Astrocyte (in vitro differentiated cells and primary cell): ENCODE data around the gene AVL9. TPM values are rescaled to one million over a fixed set of nuclear protein-coding genes. Genes with fewer than 3 reads are reported as not detected.

Source experiments
- DNase-seq: peaks from one replicate; pipeline ENCODE4 v3.0.0-alpha.2; 2010; ENCODE audit warnings: low read depth
- FAIRE-seq: peaks from 2 replicates; lab custom pipeline; 2011; peaks lifted over from hg19 to GRCh38; lab: Jason Lieb, UNC
- H2AFZ ChIP-seq: 2 replicates; pipeline ENCODE4 v1.6.0; 2012; ENCODE audit warnings: low read depth, low read length, inconsistent platforms
- H3K27ac ChIP-seq: 2 replicates; pipeline ENCODE4 v1.5.1; 2011; ENCODE audit warnings: low read depth, low read length, inconsistent platforms
- H3K27me3 ChIP-seq: 2 replicates; pipeline ENCODE4 v1.6.0; 2011; ENCODE audit warnings: low read length, inconsistent platforms; ENCODE audit not compliant: insufficient read depth
- H3K36me3 ChIP-seq: 2 replicates; pipeline ENCODE4 v1.5.1; 2011; ENCODE audit warnings: low read length, inconsistent platforms; ENCODE audit not compliant: insufficient read depth
- H3K4me1 ChIP-seq: 2 replicates; pipeline ENCODE4 v1.5.1; 2011; ENCODE audit warnings: low read length, inconsistent platforms; ENCODE audit not compliant: insufficient read depth
- H3K4me2 ChIP-seq: 2 replicates; pipeline ENCODE4 v1.6.0; 2012; ENCODE audit warnings: low read length, inconsistent platforms
- H3K4me3 ChIP-seq: 2 replicates; pipeline ENCODE4 v1.5.1; 2011; ENCODE audit warnings: low read depth, mild to moderate bottlenecking, low read length, inconsistent platforms; ENCODE audit not compliant: insufficient read depth
- H3K79me2 ChIP-seq: 2 replicates; pipeline ENCODE4 v1.6.0; 2012; ENCODE audit warnings: mild to moderate bottlenecking, low read length, inconsistent platforms; ENCODE audit not compliant: insufficient read depth
- H3K9ac ChIP-seq: 2 replicates; pipeline ENCODE4 v1.6.0; 2012; ENCODE audit warnings: mild to moderate bottlenecking, low read length, inconsistent platforms
- H3K9me3 ChIP-seq: 2 replicates; pipeline ENCODE4 v1.5.1; 2012; ENCODE audit warnings: low read depth, mild to moderate bottlenecking, low read length, inconsistent platforms; ENCODE audit not compliant: insufficient read depth
- H4K20me1 ChIP-seq: 2 replicates; pipeline ENCODE4 v1.6.0; 2012; ENCODE audit warnings: low read length, inconsistent platforms; ENCODE audit not compliant: insufficient read depth
- H3K27ac Mint-ChIP-seq: one replicate; pipeline ENCODE4 v1.8.0; 2021; ENCODE audit warnings: mild to moderate bottlenecking, mixed read lengths; ENCODE audit not compliant: unreplicated experiment
- H3K27me3 Mint-ChIP-seq: one replicate; pipeline ENCODE4 v1.8.0; 2021; ENCODE audit warnings: low read depth, mixed read lengths; ENCODE audit not compliant: unreplicated experiment
- H3K36me3 Mint-ChIP-seq: one replicate; pipeline ENCODE4 v1.8.0; 2021; ENCODE audit warnings: low read depth, mixed read lengths; ENCODE audit not compliant: unreplicated experiment
- H3K4me1 Mint-ChIP-seq: one replicate; pipeline ENCODE4 v1.8.0; 2021; ENCODE audit warnings: low read depth, mixed read lengths; ENCODE audit not compliant: unreplicated experiment
- H3K4me3 Mint-ChIP-seq: one replicate; pipeline ENCODE4 v1.8.0; 2021; ENCODE audit warnings: mild to moderate bottlenecking, moderate library complexity, mixed read lengths; ENCODE audit not compliant: unreplicated experiment
- H3K9me3 Mint-ChIP-seq: one replicate; pipeline ENCODE4 v1.8.0; 2021; ENCODE audit warnings: mild to moderate bottlenecking, mixed read lengths; ENCODE audit not compliant: unreplicated experiment
- EZH2 ChIP-seq: IDR thresholded peaks from 2 replicates; pipeline ENCODE4 v1.6.1; 2012; ENCODE audit warnings: mild to moderate bottlenecking, low read length, inconsistent platforms; ENCODE audit not compliant: insufficient read depth
- total RNA-seq: library from RNA; stranded (reverse); gene quantifications from 2 replicates; pipeline ENCODE4 v1.2.1, GENCODE V29; 2021
- TF ChIP-seq, protein P1 (sequence below): IDR thresholded peaks from 2 replicates; pipeline ENCODE4 v1.5.1; 2011; ENCODE audit warnings: low read depth, mild to moderate bottlenecking, inconsistent platforms, low read length, moderate library complexity; ENCODE audit not compliant: insufficient read depth

AVL9 gene
- total RNA-seq, 1 donor from 2014 or later = 28.2 TPM

DNA sequence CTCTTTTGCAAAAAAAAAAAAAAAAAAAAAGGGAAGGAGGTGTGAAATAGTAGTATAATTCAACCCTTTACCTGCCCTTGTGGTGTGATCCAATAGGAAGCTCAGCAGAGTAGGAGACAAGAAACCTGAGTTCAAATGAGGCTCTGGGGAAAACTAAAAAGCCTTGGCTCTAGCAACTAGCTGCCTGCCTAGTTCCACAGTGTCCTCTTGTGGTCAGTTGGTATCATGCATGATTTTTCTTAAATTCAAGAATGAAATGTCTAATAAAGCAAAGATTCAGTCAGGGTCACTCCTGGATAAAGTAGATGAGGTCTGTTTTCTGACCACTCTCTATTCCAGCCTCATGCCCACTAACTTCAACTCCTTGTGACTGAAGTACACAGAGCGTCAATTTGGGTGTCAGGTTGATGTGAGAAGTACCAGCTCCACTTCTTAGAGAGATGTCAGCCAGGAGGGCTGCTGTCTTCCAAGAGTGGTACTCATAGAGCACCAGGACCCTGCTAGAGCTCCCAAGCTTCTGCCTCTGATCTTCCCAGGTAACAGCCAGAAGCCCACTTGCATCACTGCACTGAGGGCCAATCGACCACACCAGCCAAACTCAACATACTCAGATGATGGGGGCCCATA is 15.6 kb upstream of the AVL9 start:
- Mint-ChIP-seq H3K27me3 (peaks cover 4% of the 10 kb centered on the region), H3K9me3 (no peaks in the 10 kb centered on the region), H3K4me3 (no peak overlapping the region), H3K4me1 (peaks cover 14% of the 10 kb centered on the region), H3K27ac (no peak overlapping the region), H3K36me3 (no peaks in the 10 kb centered on the region)
- Histone ChIP-seq H3K36me3 (no peaks in the 10 kb centered on the region), H4K20me1 (no peaks in the 10 kb centered on the region), H3K4me1 (no peaks in the 10 kb centered on the region), H2AFZ (no peak overlapping the region), H3K4me2 (no peak overlapping the region), H3K9me3 (no peaks in the 10 kb centered on the region), H3K79me2 (no peaks in the 10 kb centered on the region), H3K4me3 (no peak overlapping the region), H3K9ac (no peak overlapping the region), H3K27ac (no peak overlapping the region), H3K27me3 (peaks cover 2% of the 10 kb centered on the region)
- FAIRE-seq (no peak), DNase-seq (no peak)
- TF ChIP-seq, protein P1, sequence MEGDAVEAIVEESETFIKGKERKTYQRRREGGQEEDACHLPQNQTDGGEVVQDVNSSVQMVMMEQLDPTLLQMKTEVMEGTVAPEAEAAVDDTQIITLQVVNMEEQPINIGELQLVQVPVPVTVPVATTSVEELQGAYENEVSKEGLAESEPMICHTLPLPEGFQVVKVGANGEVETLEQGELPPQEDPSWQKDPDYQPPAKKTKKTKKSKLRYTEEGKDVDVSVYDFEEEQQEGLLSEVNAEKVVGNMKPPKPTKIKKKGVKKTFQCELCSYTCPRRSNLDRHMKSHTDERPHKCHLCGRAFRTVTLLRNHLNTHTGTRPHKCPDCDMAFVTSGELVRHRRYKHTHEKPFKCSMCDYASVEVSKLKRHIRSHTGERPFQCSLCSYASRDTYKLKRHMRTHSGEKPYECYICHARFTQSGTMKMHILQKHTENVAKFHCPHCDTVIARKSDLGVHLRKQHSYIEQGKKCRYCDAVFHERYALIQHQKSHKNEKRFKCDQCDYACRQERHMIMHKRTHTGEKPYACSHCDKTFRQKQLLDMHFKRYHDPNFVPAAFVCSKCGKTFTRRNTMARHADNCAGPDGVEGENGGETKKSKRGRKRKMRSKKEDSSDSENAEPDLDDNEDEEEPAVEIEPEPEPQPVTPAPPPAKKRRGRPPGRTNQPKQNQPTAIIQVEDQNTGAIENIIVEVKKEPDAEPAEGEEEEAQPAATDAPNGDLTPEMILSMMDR = peak; percentile 87
- TF ChIP-seq EZH2 = no peak

DNA sequence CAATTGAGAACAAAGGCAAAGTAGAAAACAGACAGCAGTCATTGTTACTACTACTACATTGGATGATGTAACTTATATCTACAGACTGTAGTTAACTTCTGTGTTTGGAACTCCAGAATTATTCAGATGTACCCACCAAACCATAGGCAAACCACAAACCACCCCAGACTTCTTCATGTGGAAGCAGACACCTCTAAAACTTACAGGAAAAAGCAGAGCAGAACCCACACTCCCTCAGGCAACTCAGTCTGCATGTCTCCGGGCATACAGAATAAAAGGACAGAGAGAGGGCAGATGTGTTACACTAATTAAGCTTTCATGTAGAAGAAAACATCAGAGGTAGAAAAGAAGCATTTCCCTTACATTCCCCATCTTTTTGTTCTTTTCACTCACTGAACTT is 14.1 kb upstream of the AVL9 start:
- no peak overlapping the region for H3K27ac Mint-ChIP-seq
- no peaks in the 10 kb centered on the region for H3K36me3 Mint-ChIP-seq
- no peaks in the 10 kb centered on the region for H4K20me1 ChIP-seq
- no peak overlapping the region for H3K9ac ChIP-seq
- no peak overlapping the region for H3K4me3 Mint-ChIP-seq
- FAIRE-seq (no peak), DNase-seq (no peak)
- no peaks in the 10 kb centered on the region for H3K9me3 Mint-ChIP-seq
- no peaks in the 10 kb centered on the region for H3K4me1 ChIP-seq
- peaks cover 2% of the 10 kb centered on the region for H3K27me3 ChIP-seq
- no peak overlapping the region for H3K4me3 ChIP-seq
- H3K79me2 ChIP-seq = no peaks in the 10 kb centered on the region
- H3K9me3 ChIP-seq = no peaks in the 10 kb centered on the region
- H3K27ac ChIP-seq = no peak overlapping the region
- no peaks in the 10 kb centered on the region for H3K36me3 ChIP-seq
- peaks cover 8% of the 10 kb centered on the region for H3K4me1 Mint-ChIP-seq
- no peak for TF ChIP-seq EZH2
- H3K4me2 ChIP-seq = no peak overlapping the region
- H3K27me3 Mint-ChIP-seq = peaks cover 4% of the 10 kb centered on the region
- H2AFZ ChIP-seq = no peak overlapping the region

DNA sequence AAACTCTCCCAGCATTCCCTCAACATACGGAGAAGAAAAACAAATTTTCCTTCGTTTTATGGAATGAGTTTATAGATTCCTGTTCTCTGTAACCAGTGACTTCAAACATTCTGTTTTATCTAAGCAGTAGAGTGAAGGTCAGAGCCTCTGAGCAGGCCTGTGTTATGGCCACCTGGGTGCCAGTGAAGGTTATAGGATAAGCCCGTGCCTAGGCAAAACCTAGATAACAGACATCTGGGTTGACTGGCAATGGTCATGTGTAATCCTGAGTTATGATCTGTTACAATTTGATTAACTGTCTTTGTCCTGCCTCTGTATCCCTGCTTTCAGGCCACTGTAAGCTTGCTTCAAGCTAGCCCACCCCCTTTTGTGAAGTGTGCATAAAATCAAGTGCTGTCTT is 13.4 kb upstream of the AVL9 start:
- H3K27ac ChIP-seq = no peak overlapping the region
- peaks cover 2% of the 10 kb centered on the region for H3K27me3 ChIP-seq
- Mint-ChIP-seq H3K9me3 (no peaks in the 10 kb centered on the region), H3K27me3 (peaks cover 4% of the 10 kb centered on the region), H3K27ac (no peak overlapping the region), H3K4me3 (no peak overlapping the region), H3K36me3 (no peaks in the 10 kb centered on the region), H3K4me1 (peaks cover 8% of the 10 kb centered on the region)
- TF ChIP-seq, protein P1 = no peak
- TF ChIP-seq EZH2 = no peak
- no peaks in the 10 kb centered on the region for H3K4me1 ChIP-seq
- no peak overlapping the region for H3K4me3 ChIP-seq
- H3K4me2 ChIP-seq = no peak overlapping the region
- H3K36me3 ChIP-seq = no peaks in the 10 kb centered on the region
- no peak overlapping the region for H3K9ac ChIP-seq
- H3K79me2 ChIP-seq = no peaks in the 10 kb centered on the region
- DNase-seq = no peak
- no peaks in the 10 kb centered on the region for H3K9me3 ChIP-seq
- no peak overlapping the region for H2AFZ ChIP-seq
- no peak for FAIRE-seq
- H4K20me1 ChIP-seq = no peaks in the 10 kb centered on the region
